K562 (cell line): Measurements from ENCODE around the gene EPHA7. TPM values are rescaled to one million over a fixed set of nuclear protein-coding genes. Genes with fewer than 3 reads are reported as not detected.

Experiments used
- ATAC-seq: fragments of 200-7000 bp; cut with Tn5 transposase; 3 replicates; pipeline ENCODE4 v1.9.1; 2020; ENCODE audit warnings: moderate library complexity
- BruUV-seq: library from RNA; stranded (reverse); fragments of 400-500 nt; replicated peaks from 2 replicates; lab custom pipeline; 2021; lab: Mats Ljungman, UMichigan
- CTCF ChIA-PET: fragments of 300-600 bp; formaldehyde crosslinking; extraction: SDS; loops from one replicate; lab custom pipeline; 2021; ENCODE audit warnings: low intra/inter-chr PET ratio; lab: Yijun Ruan, JAX
- POLR2A ChIA-PET: fragments of 300-600, 350-650 bp; sonication (Branson Sonifier 250); formaldehyde crosslinking; extraction: SDS; loops from one replicate; lab custom pipeline; 2021; ENCODE audit warnings: antibody characterized with exemption, inconsistent platforms; lab: Yijun Ruan, JAX
- DNase-seq, 4 experiments: peaks; one replicate each; pipeline versions ENCODE4 v3.0.0 to v3.0.0-alpha.2; 2011 to 2018; ENCODE audit warnings: low spot score in 3 of 4, mixed read lengths in 3 of 4; ENCODE audit errors: extremely low read depth in 1 of 4
- FAIRE-seq: peaks from 2 replicates; lab custom pipeline; 2011; peaks lifted over from hg19 to GRCh38; lab: Jason Lieb, UNC
- H2AFZ ChIP-seq: 2 replicates; pipeline ENCODE4 v1.6.0; 2011; ENCODE audit warnings: low read depth, low read length, control low read depth, inconsistent platforms
- H3K27ac ChIP-seq: fragments of 200-600 bp; 3 replicates; pipeline ENCODE4 v1.8.0; 2011; ENCODE audit warnings: low read depth, mild to moderate bottlenecking, control low read depth, inconsistent platforms, low read length, moderate library complexity, mixed read lengths; ENCODE audit errors: extremely low read depth
- H3K27me3 ChIP-seq, 2 experiments: fragments of 300-600 bp in 1 of 2; 2 replicates in 1 of 2; 3 replicates in 1 of 2; pipeline versions ENCODE4 v1.6.0 to v1.8.0; 2011; ENCODE audit warnings: inconsistent platforms in 2 of 2, low read length in 2 of 2, mild to moderate bottlenecking in 1 of 2, mixed read lengths in 1 of 2, moderate library complexity in 1 of 2; ENCODE audit not compliant: control insufficient read depth in 2 of 2, insufficient read depth in 2 of 2
- H3K36me3 ChIP-seq: fragments of 300-600 bp; 3 replicates; pipeline ENCODE4 v1.8.0; 2011; ENCODE audit warnings: mild to moderate bottlenecking, low read length, inconsistent platforms; ENCODE audit not compliant: control insufficient read depth, insufficient read depth
- H3K4me1 ChIP-seq, 2 experiments: fragments of 200-600 bp in 1 of 2; replicated peaks in 1 of 2; 2 replicates in 1 of 2; 3 replicates in 1 of 2; pipeline versions ENCODE4 v1.5.1 to v1.8.0; 2011; ENCODE audit warnings: inconsistent platforms in 2 of 2, low read length in 2 of 2, mild to moderate bottlenecking in 1 of 2, mixed read lengths in 1 of 2, moderate library complexity in 1 of 2; ENCODE audit not compliant: control insufficient read depth in 2 of 2, insufficient read depth in 2 of 2
- H3K4me2 ChIP-seq: 2 replicates; pipeline ENCODE4 v1.6.1; 2011; ENCODE audit warnings: low read length, control low read depth, inconsistent platforms, mixed read lengths; ENCODE audit not compliant: insufficient read depth
- H3K4me3 ChIP-seq: fragments of 200-600 bp; sonication (generic), shearing (Covaris generic); 2 replicates; pipeline ENCODE4 v1.5.1; 2016; ENCODE audit warnings: control low read depth, inconsistent platforms
- H3K79me2 ChIP-seq: fragments of 200-600 bp; 3 replicates; pipeline ENCODE4 v1.8.0; 2011; ENCODE audit warnings: low read length, inconsistent platforms; ENCODE audit not compliant: control insufficient read depth, insufficient read depth
- H3K9ac ChIP-seq, 2 experiments: 2 replicates each; pipeline versions ENCODE4 v1.6.0 to v1.6.1; 2011; ENCODE audit warnings: low read depth in 2 of 2, low read length in 2 of 2, control low read depth in 1 of 2, inconsistent platforms in 1 of 2, mild to moderate bottlenecking in 1 of 2, mixed read lengths in 1 of 2; ENCODE audit not compliant: insufficient read depth in 1 of 2
- H3K9me1 ChIP-seq: one replicate; pipeline ENCODE4 v1.6.0; 2011; ENCODE audit warnings: inconsistent platforms, mild to moderate bottlenecking, low read length, moderate library complexity; ENCODE audit not compliant: control insufficient read depth, insufficient read depth
- H3K9me3 ChIP-seq: replicated peaks from 2 replicates; pipeline ENCODE4 v1.5.1; 2011; ENCODE audit warnings: low read depth, low read length, inconsistent platforms; ENCODE audit not compliant: control insufficient read depth, insufficient read depth
- H4K20me1 ChIP-seq: replicated peaks from 2 replicates; pipeline ENCODE4 v1.6.1; 2011; ENCODE audit warnings: low read length, inconsistent platforms, mixed read lengths; ENCODE audit not compliant: control insufficient read depth, insufficient read depth
- ATF7 ChIP-seq: fragments of 450-650 bp; IDR thresholded peaks from 2 replicates; pipeline ENCODE4 v1.7.1; 2014; ENCODE audit warnings: mild to moderate bottlenecking, moderate library complexity
- CGGBP1 ChIP-seq: fragments of 250-450 bp; sonication (Bioruptor Pico); IDR thresholded peaks from 2 replicates; pipeline ENCODE4 v1.9.0; 2021; ENCODE audit warnings: mild to moderate bottlenecking
- FOXM1 ChIP-seq, 2 experiments: fragments of 450-650 bp in 1 of 2; sonication (generic) in 1 of 2; formaldehyde crosslinking in 1 of 2; IDR thresholded peaks; 2 replicates each; pipeline versions ENCODE4 v1.6.1 to v1.9.0; 2017 to 2022; ENCODE audit warnings: low read depth in 2 of 2, mild to moderate bottlenecking in 2 of 2, missing genetic modification reagents in 1 of 2, moderate library complexity in 1 of 2
- KAT7 ChIP-seq: sonication (generic); formaldehyde crosslinking; IDR thresholded peaks from 2 replicates; pipeline ENCODE4 v1.8.0; 2022; ENCODE audit warnings: missing genetic modification reagents, mild to moderate bottlenecking, borderline replicate concordance
- PCBP2 ChIP-seq: fragments of 200-400 bp; formaldehyde crosslinking; IDR thresholded peaks from 2 replicates; pipeline ENCODE4 v1.6.1; 2018; ENCODE audit warnings: low read length, low read depth, mild to moderate bottlenecking, moderate library complexity; ENCODE audit not compliant: poor library complexity, severe bottlenecking
- SP1 ChIP-seq: sonication (generic); formaldehyde crosslinking; IDR thresholded peaks from 2 replicates; pipeline ENCODE4 v1.8.1; 2022; ENCODE audit warnings: mild to moderate bottlenecking, missing genetic modification reagents
- SRSF3 ChIP-seq: fragments of 200-400 bp; formaldehyde crosslinking; IDR thresholded peaks from 2 replicates; pipeline ENCODE4 v1.6.1; 2016; ENCODE audit warnings: mild to moderate bottlenecking, low read length, moderate library complexity; ENCODE audit not compliant: insufficient read depth
- ZNF76 ChIP-seq: fragments of 250-450 bp; sonication (Bioruptor Pico); IDR thresholded peaks from 2 replicates; pipeline ENCODE4 v1.4.0; 2020; ENCODE audit warnings: mild to moderate bottlenecking, moderate library complexity, borderline replicate concordance
- ZNF830 ChIP-seq: fragments of 250-450 bp; sonication (Bioruptor Pico); IDR thresholded peaks from 2 replicates; pipeline ENCODE4 v1.5.0; 2021; ENCODE audit warnings: mild to moderate bottlenecking
- WGBS: fragments of 100-300 bp; shearing (Covaris generic); methylation state at CpG from one replicate; pipeline ENCODE4 v1.1.6; 2016; ENCODE audit warnings: low coverage, mixed read lengths; ENCODE audit not compliant: insufficient coverage; ENCODE audit errors: missing lambda C conversion rate; 5-methylcytosine and 5-hydroxymethylcytosine counted together
- in situ Hi-C: fragments of 300-500 bp; cut with MboI; formaldehyde crosslinking; loops from 4 replicates; pipeline ENCODE4 v1.15.0; 2018; ENCODE audit warnings: inconsistent platforms, mixed read lengths
- intact Hi-C: fragments of 100-400 bp; cut with micrococcal nuclease; formaldehyde crosslinking; loops from 2 replicates; pipeline ENCODE4 v1.14.2; 2022
- polyA plus RNA-seq, 8 experiments: library from polyadenylated mRNA; depleted of rRNA in 4 of 8; stranded (reverse) in 5 of 8; unstranded in 3 of 8; fragments of >200 nt; fragmentation: Nextera tagmentation in 2 of 8; fragmentation: Illumina TruSeq in 1 of 8; extraction: Ambion mirVana in 2 of 8; extraction: Trizol in 1 of 8; gene quantifications; 2 replicates each; pipeline versions ENCODE4 v1.2.1 to v1.2.3, GENCODE V29; 2011 to 2014; ENCODE audit warnings: inconsistent platforms in 1 of 8, missing spikeins in 1 of 8
- total RNA-seq, 7 experiments: library from RNA; depleted of rRNA in 6 of 7; stranded (reverse); fragments of >200 nt in 6 of 7; fragmentation: Illumina TruSeq in 2 of 7; extraction: Trizol in 2 of 7; gene quantifications; 2 replicates each; pipeline versions ENCODE4 v1.2.1 to v1.2.3, GENCODE V29; 2011 to 2021; ENCODE audit warnings: low replicate concordance in 1 of 7
- TF ChIP-seq, protein P1 (sequence below), 2 experiments: fragments of 450-650 bp in 1 of 2; sonication (generic) in 1 of 2; formaldehyde crosslinking; conservative IDR thresholded peaks; 2 replicates each; pipeline versions ENCODE4 v1.4.0 to v1.8.1; 2020 to 2022; ENCODE audit warnings: mild to moderate bottlenecking in 1 of 2, missing genetic modification reagents in 1 of 2
- TF ChIP-seq, protein P2 (sequence below): sonication (generic); formaldehyde crosslinking; IDR thresholded peaks from 2 replicates; pipeline ENCODE4 v1.8.1; 2023; ENCODE audit warnings: mild to moderate bottlenecking, missing genetic modification reagents
- TF ChIP-seq, protein P3 (sequence below), 2 experiments: IDR thresholded peaks; 2 replicates each; pipeline ENCODE4 v1.6.1; 2012; ENCODE audit warnings: improper control_type of control experiment in 2 of 2, low read depth in 2 of 2, low read length in 2 of 2, borderline replicate concordance in 1 of 2
- TF ChIP-seq, protein P4 (sequence below): fragments of 250-450 bp; sonication (Bioruptor Pico); IDR thresholded peaks from 2 replicates; pipeline ENCODE4 v1.5.0; 2020; ENCODE audit warnings: mild to moderate bottlenecking, borderline replicate concordance

EPHA7 gene
- total and polyA plus RNA-seq, 9 of the 15 experiments (the other 6 are each of a cell fraction or from before 2014, with no cell fraction given), result not detected

DNA sequence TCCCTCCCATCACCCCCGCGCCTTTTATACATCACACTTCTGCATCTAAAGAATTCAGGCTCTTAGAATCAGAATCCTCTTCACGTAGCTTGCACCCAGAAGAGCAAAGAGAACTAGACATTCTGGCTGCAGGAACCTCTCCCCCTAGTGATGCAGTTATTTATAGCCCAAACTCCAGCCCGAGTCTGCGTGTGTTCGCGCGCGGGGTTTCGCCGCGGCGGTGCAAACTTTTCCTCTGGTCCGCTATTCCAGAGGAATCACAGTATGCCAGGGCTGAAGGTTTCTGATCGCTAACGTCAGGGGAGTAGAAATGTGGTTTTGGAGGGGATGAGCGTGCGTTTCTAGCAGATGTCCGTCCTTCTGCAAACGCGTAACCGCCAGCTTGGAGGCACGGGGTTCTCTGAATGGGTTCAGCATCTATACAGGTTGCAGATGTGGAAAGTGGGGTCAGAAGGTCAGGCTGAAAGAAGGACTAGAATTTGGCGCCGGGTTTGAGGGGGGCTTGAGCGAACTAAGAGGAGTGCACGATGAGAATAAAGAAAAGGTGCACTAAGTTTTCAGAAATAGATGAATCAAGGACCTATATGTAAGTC lies 1.8 kb downstream of the EPHA7 start:
- WGBS, result 23% methylated on average over 22 of the region's 27 CpGs
- Histone ChIP-seq H3K9me1 (no peaks in the 10 kb centered on the region), H3K9ac (no peak overlapping the region), H2AFZ (no peak overlapping the region), H3K9me3 (no peaks in the 10 kb centered on the region), H3K36me3 (no peaks in the 10 kb centered on the region), H3K79me2 (no peaks in the 10 kb centered on the region), H3K4me2 (no peak overlapping the region), H3K27me3 (no peaks in the 10 kb centered on the region), H3K27ac (no peak overlapping the region), H3K4me1 (no peaks in the 10 kb centered on the region; a peak in 1 of 5 replicates), H3K4me3 (no peak overlapping the region), H4K20me1 (no peaks in the 10 kb centered on the region)
- ATAC-seq (no peak), DNase-seq (no peak), FAIRE-seq (no peak)
- in situ Hi-C loops (no loop called here), intact Hi-C loops (no loop called here)
- ChIA-PET CTCF (no interaction called here), POLR2A (no interaction called here)
- BruUV-seq, result no TSS peak
- TF ChIP-seq SP1 (CRISPR knock-in tag) (no peak), SRSF3 (no peak), PCBP2 (no peak), ZNF830 (CRISPR knock-in tag) (no peak), ZNF76 (no peak), CGGBP1 (CRISPR knock-in tag) (no peak), KAT7 (no peak), ATF7 (no peak), FOXM1 (IDR thresholded peaks at IDR 0.05; ENCODE audit: low read depth) (no peak), FOXM1 (CRISPR knock-in tag; IDR thresholded peaks at IDR 0.05; ENCODE audit: low read depth) (no peak)
- TF ChIP-seq, protein P1, sequence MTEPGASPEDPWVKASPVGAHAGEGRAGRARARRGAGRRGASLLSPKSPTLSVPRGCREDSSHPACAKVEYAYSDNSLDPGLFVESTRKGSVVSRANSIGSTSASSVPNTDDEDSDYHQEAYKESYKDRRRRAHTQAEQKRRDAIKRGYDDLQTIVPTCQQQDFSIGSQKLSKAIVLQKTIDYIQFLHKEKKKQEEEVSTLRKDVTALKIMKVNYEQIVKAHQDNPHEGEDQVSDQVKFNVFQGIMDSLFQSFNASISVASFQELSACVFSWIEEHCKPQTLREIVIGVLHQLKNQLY (CRISPR knock-in tag; conservative IDR thresholded peaks at IDR 0.05), result no peak
- TF ChIP-seq, protein P2, sequence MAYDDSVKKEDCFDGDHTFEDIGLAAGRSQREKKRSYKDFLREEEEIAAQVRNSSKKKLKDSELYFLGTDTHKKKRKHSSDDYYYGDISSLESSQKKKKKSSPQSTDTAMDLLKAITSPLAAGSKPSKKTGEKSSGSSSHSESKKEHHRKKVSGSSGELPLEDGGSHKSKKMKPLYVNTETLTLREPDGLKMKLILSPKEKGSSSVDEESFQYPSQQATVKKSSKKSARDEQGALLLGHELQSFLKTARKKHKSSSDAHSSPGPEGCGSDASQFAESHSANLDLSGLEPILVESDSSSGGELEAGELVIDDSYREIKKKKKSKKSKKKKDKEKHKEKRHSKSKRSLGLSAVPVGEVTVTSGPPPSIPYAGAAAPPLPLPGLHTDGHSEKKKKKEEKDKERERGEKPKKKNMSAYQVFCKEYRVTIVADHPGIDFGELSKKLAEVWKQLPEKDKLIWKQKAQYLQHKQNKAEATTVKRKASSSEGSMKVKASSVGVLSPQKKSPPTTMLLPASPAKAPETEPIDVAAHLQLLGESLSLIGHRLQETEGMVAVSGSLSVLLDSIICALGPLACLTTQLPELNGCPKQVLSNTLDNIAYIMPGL (CRISPR knock-in tag), result no peak
- TF ChIP-seq, protein P3, sequence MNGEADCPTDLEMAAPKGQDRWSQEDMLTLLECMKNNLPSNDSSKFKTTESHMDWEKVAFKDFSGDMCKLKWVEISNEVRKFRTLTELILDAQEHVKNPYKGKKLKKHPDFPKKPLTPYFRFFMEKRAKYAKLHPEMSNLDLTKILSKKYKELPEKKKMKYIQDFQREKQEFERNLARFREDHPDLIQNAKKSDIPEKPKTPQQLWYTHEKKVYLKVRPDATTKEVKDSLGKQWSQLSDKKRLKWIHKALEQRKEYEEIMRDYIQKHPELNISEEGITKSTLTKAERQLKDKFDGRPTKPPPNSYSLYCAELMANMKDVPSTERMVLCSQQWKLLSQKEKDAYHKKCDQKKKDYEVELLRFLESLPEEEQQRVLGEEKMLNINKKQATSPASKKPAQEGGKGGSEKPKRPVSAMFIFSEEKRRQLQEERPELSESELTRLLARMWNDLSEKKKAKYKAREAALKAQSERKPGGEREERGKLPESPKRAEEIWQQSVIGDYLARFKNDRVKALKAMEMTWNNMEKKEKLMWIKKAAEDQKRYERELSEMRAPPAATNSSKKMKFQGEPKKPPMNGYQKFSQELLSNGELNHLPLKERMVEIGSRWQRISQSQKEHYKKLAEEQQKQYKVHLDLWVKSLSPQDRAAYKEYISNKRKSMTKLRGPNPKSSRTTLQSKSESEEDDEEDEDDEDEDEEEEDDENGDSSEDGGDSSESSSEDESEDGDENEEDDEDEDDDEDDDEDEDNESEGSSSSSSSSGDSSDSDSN (IDR thresholded peaks at IDR 0.05; ENCODE audit: borderline replicate concordance in 1 of 2, low read depth in 2 of 2, low read length in 2 of 2), result no peak
- TF ChIP-seq, protein P4, sequence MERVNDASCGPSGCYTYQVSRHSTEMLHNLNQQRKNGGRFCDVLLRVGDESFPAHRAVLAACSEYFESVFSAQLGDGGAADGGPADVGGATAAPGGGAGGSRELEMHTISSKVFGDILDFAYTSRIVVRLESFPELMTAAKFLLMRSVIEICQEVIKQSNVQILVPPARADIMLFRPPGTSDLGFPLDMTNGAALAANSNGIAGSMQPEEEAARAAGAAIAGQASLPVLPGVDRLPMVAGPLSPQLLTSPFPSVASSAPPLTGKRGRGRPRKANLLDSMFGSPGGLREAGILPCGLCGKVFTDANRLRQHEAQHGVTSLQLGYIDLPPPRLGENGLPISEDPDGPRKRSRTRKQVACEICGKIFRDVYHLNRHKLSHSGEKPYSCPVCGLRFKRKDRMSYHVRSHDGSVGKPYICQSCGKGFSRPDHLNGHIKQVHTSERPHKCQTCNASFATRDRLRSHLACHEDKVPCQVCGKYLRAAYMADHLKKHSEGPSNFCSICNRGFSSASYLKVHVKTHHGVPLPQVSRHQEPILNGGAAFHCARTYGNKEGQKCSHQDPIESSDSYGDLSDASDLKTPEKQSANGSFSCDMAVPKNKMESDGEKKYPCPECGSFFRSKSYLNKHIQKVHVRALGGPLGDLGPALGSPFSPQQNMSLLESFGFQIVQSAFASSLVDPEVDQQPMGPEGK (CRISPR knock-in tag), result no peak
